Fibroblast of lung (primary cell): ENCODE data around the gene ABCC6. TPM values are rescaled to one million over a fixed set of nuclear protein-coding genes. Genes with fewer than 3 reads are reported as not detected.

Experiments
- DNase-seq, 2 donors: peaks; one replicate each; pipeline versions ENCODE4 v3.0.0 to v3.0.0-alpha.2; 2010; ENCODE audit warnings: low read depth in 2 of 2
- H2AFZ ChIP-seq: 2 replicates; pipeline ENCODE4 v1.5.1; 2012; ENCODE audit warnings: low read length, control low read depth, inconsistent platforms
- H3K27ac ChIP-seq: 2 replicates; pipeline ENCODE4 v1.5.1; 2011; ENCODE audit warnings: low read length, control low read depth; ENCODE audit not compliant: insufficient read depth
- H3K27me3 ChIP-seq: 2 replicates; pipeline ENCODE4 v1.5.1; 2011; ENCODE audit warnings: mild to moderate bottlenecking, low read length; ENCODE audit not compliant: control insufficient read depth, insufficient read depth
- H3K36me3 ChIP-seq: 2 replicates; pipeline ENCODE4 v1.5.1; 2011; ENCODE audit warnings: low read length; ENCODE audit not compliant: control insufficient read depth, insufficient read depth
- H3K4me1 ChIP-seq: 2 replicates; pipeline ENCODE4 v1.5.1; 2011; ENCODE audit warnings: low read length; ENCODE audit not compliant: control insufficient read depth, insufficient read depth; ENCODE audit errors: extremely low read depth
- H3K4me2 ChIP-seq: 2 replicates; pipeline ENCODE4 v1.5.1; 2011; ENCODE audit warnings: low read length, control low read depth; ENCODE audit not compliant: insufficient read depth; ENCODE audit errors: extremely low read depth
- H3K4me3 ChIP-seq, 4 experiments: fragments of 200-600 bp in 1 of 4; sonication (generic) in 1 of 4; replicated peaks in 1 of 4; 2 replicates each; pipeline ENCODE4 v1.5.1; 2011 to 2016; ENCODE audit warnings: low read length in 4 of 4, low read depth in 3 of 4, mild to moderate bottlenecking in 3 of 4, control low read depth in 2 of 4, inconsistent platforms in 1 of 4, mixed read lengths in 1 of 4; ENCODE audit not compliant: insufficient read depth in 1 of 4; ENCODE audit errors: control extremely low read depth in 1 of 4
- H3K79me2 ChIP-seq: 2 replicates; pipeline ENCODE4 v1.5.1; 2012; ENCODE audit warnings: mild to moderate bottlenecking, low read length, inconsistent platforms; ENCODE audit not compliant: control insufficient read depth, insufficient read depth
- H3K9ac ChIP-seq: 2 replicates; pipeline ENCODE4 v1.5.1; 2011; ENCODE audit warnings: mild to moderate bottlenecking, low read length, control low read depth; ENCODE audit not compliant: insufficient read depth
- H3K9me3 ChIP-seq: 2 replicates; pipeline ENCODE4 v1.5.1; 2012; ENCODE audit warnings: low read depth, low read length; ENCODE audit not compliant: control insufficient read depth, insufficient read depth
- H4K20me1 ChIP-seq: 2 replicates; pipeline ENCODE4 v1.5.1; 2011; ENCODE audit warnings: low read length; ENCODE audit not compliant: control insufficient read depth, insufficient read depth; ENCODE audit errors: extremely low read depth
- CTCF ChIP-seq, 2 donors: IDR thresholded peaks in 1 of 2; conservative IDR thresholded peaks in 1 of 2; 1 replicate in 1 of 2; 2 replicates in 1 of 2; pipeline ENCODE4 v1.5.1; 2011 to 2012; ENCODE audit warnings: low read length in 2 of 2, control low read depth in 1 of 2, inconsistent platforms in 1 of 2, low read depth in 1 of 2, mild to moderate bottlenecking in 1 of 2
- EZH2 ChIP-seq: IDR thresholded peaks from 2 replicates; pipeline ENCODE4 v1.5.1; 2012; ENCODE audit warnings: low read length, control low read depth, mild to moderate bottlenecking; ENCODE audit errors: missing control alignments
- polyA plus RNA-seq, 2 donors: library from polyadenylated mRNA; depleted of rRNA in 1 of 2; stranded (reverse) in 1 of 2; unstranded in 1 of 2; fragments of >200 nt; gene quantifications; 2 replicates each; pipeline ENCODE4 v1.2.1, GENCODE V29; 2011 to 2012; ENCODE audit warnings: missing spikeins in 1 of 2
- total RNA-seq: library from RNA; depleted of rRNA; stranded (reverse); fragments of >200 nt; gene quantifications from 2 replicates; pipeline ENCODE4 v1.2.1, GENCODE V29; 2014

The ABCC6 gene
- total and polyA plus RNA-seq, 2 donors (not counting 1 experiment from before 2014, with no cell fraction given): 0.87 to 6.3 TPM

- H3K4me2 ChIP-seq: no peak overlapping the region
- TF ChIP-seq EZH2: no peak
- TF ChIP-seq CTCF (conservative IDR thresholded peaks at IDR 0.05 in 1 of 2, IDR thresholded peaks at IDR 0.05 in 1 of 2; ENCODE audit: low read depth in 1 of 2, low read length in 2 of 2): no peak
- H4K20me1 ChIP-seq: no peaks in the 10 kb centered on the region
- no peak overlapping the region for H3K27ac ChIP-seq
- no peaks in the 10 kb centered on the region for H3K79me2 ChIP-seq
- peaks cover 7% of the 10 kb centered on the region for H3K4me1 ChIP-seq
- no peak overlapping the region for H3K4me3 ChIP-seq
- no peaks in the 10 kb centered on the region for H3K27me3 ChIP-seq
- no peaks in the 10 kb centered on the region for H3K9me3 ChIP-seq
- H3K36me3 ChIP-seq: peaks cover 14% of the 10 kb centered on the region
- no peak overlapping the region for H3K9ac ChIP-seq
- H2AFZ ChIP-seq: no peak overlapping the region
- DNase-seq: no peak
These were observed 75.8 kb downstream of the ABCC6 start for GRCh38 chr16:16147316-16147999.

- H3K27ac ChIP-seq: no peak overlapping the region
- DNase-seq: no peak
These were observed 76.6 kb downstream of the ABCC6 start for GRCh38 chr16:16146380-16147315.

More at GRCh38 chr16:16146380-16147315, 76.6 kb downstream of the ABCC6 start:
- Histone ChIP-seq H3K4me1 (peaks cover 7% of the 10 kb centered on the region), H3K79me2 (no peaks in the 10 kb centered on the region), H3K36me3 (peaks cover 15% of the 10 kb centered on the region), H3K27me3 (no peaks in the 10 kb centered on the region), H2AFZ (no peak overlapping the region), H4K20me1 (no peaks in the 10 kb centered on the region), H3K4me2 (no peak overlapping the region), H3K9me3 (no peaks in the 10 kb centered on the region), H3K4me3 (no peak overlapping the region), H3K9ac (no peak overlapping the region)
- TF ChIP-seq CTCF (conservative IDR thresholded peaks at IDR 0.05 in 1 of 2, IDR thresholded peaks at IDR 0.05 in 1 of 2; ENCODE audit: low read depth in 1 of 2, low read length in 2 of 2): no peak
- TF ChIP-seq EZH2: no peak
